Colonic mucosa (tissue), 4 donors: ENCODE measurements around the gene SYNPR. TPM values are rescaled to one million over a fixed set of nuclear protein-coding genes. Genes with fewer than 3 reads are reported as not detected.

Experiments
- DNase-seq: peaks from one replicate; pipeline ENCODE4 v3.0.0-alpha.2; 2020
- H3K27ac ChIP-seq: fragments of 200-600 bp; one replicate; pipeline ENCODE4 v1.8.0; 2021
- H3K27me3 ChIP-seq: fragments of 200-600 bp; one replicate; pipeline ENCODE4 v1.8.0; 2021
- H3K36me3 ChIP-seq: fragments of 200-600 bp; one replicate; pipeline ENCODE4 v1.8.0; 2021
- H3K4me1 ChIP-seq: fragments of 200-600 bp; one replicate; pipeline ENCODE4 v1.8.0; 2021; ENCODE audit warnings: mild to moderate bottlenecking
- H3K4me3 ChIP-seq: fragments of 200-600 bp; one replicate; pipeline ENCODE4 v1.8.0; 2021
- H3K9ac ChIP-seq, 2 donors: one replicate each; pipeline ENCODE4 v1.7.0; 2013; ENCODE audit warnings: control low read depth in 2 of 2, low read depth in 2 of 2, low read length in 2 of 2
- H3K9me3 ChIP-seq: fragments of 200-600 bp; one replicate; pipeline ENCODE4 v1.8.0; 2021
- intact Hi-C: fragments of 100-400 bp; cut with DNase I; formaldehyde crosslinking; loops from one replicate; pipeline ENCODE4 v1.14.1; 2022
- total RNA-seq, 2 donors: library from RNA; stranded (reverse); fragmentation: NEBNext Ultra II Directional in 1 of 2; extraction: Animal tissue kit (Norgen Biotek cat#: 25700) in 1 of 2; gene quantifications; one replicate each; pipeline ENCODE4 v1.2.1, GENCODE V29; 2021
- TF ChIP-seq, protein P1 (sequence below): fragments of 200-600 bp; IDR thresholded peaks from one replicate; pipeline ENCODE4 v1.8.0; 2022; ENCODE audit warnings: antibody characterized with exemption, mild to moderate bottlenecking
- donor health status: healthy.
- donor health status: DM: no; HTN: no; CAD: no.
- donor health status: DM: no; HTN: no; CAD: no.

SYNPR gene
- under 1 TPM in 1 of 2 donors, not detected in 1; 0.17 TPM for total RNA-seq

DNA sequence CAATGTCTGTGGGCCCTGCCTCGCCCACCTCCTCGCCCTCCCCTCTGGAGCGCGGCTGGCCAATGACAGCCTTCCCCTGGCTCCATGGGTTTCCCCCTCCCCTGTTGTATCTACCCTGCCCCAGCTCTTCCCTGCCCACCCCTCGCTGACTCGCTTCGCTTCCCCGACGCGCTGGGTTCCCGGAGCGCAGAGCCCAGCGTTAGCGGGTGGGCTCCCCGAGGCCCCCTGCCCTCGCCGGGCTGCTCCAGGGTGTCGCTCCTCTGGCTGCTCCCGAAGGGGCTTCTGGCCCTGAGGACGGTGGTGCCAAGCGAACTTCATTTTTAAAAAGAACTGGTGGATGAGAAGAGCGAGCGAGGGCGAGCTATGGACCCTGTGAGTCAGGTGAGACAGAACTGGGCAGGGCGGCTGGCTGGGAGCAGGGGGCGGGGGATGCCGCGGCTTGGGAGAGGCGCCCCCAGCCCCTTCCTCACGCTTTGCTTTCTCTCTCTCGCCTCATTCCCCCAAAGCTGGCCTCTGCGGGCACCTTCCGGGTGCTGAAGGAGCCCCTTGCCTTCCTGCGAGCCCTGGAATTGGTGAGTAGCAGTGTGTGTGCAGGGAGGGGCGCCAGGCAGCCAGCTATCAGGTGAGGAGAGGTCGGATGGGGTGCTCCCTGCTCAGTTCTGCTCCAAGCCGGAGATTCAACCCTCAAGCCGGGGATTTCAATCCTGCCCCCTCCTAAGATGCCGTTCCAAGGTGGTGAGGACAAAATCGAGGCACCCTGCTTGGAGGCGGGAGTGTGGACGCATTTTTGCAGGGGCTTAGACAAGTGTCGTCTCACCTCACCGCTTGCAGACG is at the start of gene SYNPR:
SYNPR (plus strand) TSS at position 138 of the 834 bp plus-strand sequence.
- intact Hi-C loops: no loop called here
- Histone ChIP-seq H3K27me3 (peaks cover 12% of the 10 kb centered on the region), H3K4me1 (no peaks in the 10 kb centered on the region), H3K36me3 (no peaks in the 10 kb centered on the region), H3K27ac (no peak within 1 kb of the TSS), H3K9me3 (no peaks in the 10 kb centered on the region), H3K4me3 (no peak within 1 kb of the TSS), H3K9ac (no peak within 1 kb of the TSS)
- no peak for DNase-seq
- TF ChIP-seq, protein P1, sequence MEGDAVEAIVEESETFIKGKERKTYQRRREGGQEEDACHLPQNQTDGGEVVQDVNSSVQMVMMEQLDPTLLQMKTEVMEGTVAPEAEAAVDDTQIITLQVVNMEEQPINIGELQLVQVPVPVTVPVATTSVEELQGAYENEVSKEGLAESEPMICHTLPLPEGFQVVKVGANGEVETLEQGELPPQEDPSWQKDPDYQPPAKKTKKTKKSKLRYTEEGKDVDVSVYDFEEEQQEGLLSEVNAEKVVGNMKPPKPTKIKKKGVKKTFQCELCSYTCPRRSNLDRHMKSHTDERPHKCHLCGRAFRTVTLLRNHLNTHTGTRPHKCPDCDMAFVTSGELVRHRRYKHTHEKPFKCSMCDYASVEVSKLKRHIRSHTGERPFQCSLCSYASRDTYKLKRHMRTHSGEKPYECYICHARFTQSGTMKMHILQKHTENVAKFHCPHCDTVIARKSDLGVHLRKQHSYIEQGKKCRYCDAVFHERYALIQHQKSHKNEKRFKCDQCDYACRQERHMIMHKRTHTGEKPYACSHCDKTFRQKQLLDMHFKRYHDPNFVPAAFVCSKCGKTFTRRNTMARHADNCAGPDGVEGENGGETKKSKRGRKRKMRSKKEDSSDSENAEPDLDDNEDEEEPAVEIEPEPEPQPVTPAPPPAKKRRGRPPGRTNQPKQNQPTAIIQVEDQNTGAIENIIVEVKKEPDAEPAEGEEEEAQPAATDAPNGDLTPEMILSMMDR: no peak

DNA sequence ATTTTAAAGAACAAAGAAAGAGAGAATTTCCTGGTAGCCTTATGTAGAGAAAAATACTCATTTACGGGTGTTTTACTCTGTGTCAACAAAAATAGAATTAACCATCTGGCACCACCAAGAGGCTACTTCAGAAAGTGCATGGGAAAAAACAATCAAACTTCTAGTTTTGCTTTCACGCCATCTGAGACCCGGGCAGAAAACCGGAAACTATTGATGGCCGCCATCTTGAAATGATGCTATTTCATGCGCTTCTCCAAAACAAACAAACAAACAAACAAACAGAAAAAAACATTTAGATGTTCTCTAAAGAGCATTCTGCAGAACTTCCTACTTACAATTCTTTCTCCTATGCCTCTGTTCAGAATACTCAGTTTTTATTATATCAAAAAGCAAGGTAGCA is 49.4 kb upstream of the SYNPR start:
- peak; percentile 35 for DNase-seq
- Histone ChIP-seq H3K27ac (no peak overlapping the region), H3K9ac (no peak overlapping the region), H3K4me3 (no peak overlapping the region), H3K36me3 (no peaks in the 10 kb centered on the region), H3K9me3 (no peaks in the 10 kb centered on the region), H3K4me1 (no peaks in the 10 kb centered on the region), H3K27me3 (no peaks in the 10 kb centered on the region)
- TF ChIP-seq, protein P1: peak; percentile 43
- intact Hi-C loops: no loop called here

DNA sequence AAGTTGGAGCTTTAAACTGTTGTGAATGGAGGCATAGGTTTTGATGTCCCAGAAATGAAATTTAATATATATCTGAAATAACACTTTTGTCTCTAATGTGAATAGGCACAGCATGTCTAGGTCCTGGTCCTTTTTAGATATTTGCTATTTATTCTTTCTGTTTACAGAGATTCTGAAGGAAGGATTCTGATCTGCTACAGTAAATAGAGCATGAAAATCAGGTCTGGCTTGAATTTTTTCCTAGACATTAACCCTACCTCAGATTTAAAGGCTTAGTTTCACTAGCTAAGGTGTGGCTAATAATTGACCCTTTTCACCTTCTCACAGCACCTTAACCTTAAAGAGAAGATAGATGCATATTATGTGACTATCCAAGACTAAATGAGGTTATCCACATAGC is 48.0 kb upstream of the SYNPR start:
- no peaks in the 10 kb centered on the region for H3K27me3 ChIP-seq
- no peaks in the 10 kb centered on the region for H3K9me3 ChIP-seq
- intact Hi-C loops: loop anchor here (5.0 to 10.0 kb wide), 2 partner anchors 565 to 608 kb away; no protein-coding TSS in a partner anchor
- H3K9ac ChIP-seq: no peak overlapping the region
- H3K36me3 ChIP-seq: no peaks in the 10 kb centered on the region
- no peak for DNase-seq
- H3K4me1 ChIP-seq: no peaks in the 10 kb centered on the region
- H3K4me3 ChIP-seq: no peak overlapping the region
- TF ChIP-seq, protein P1: no peak
- H3K27ac ChIP-seq: no peak overlapping the region

DNA sequence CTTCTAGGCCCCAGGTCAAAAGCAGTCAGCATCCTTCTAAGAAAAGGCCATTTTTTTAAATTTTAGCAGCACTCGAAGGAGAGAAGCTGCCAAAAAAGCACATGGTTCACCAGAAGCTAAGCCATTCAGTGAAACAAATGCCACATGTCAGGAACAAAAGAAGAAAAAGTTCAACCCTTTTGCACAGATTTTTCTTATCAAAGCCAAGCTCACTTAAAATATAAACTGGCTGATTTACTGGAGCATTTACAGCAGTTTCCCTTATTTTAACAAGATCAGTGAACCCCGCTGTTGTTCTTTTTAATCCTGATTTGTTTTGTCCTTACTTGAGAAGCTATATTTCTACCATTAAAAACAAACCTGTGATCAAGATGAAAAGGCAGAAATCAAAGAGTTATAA is 46.5 kb upstream of the SYNPR start:
- Histone ChIP-seq H3K9me3 (no peaks in the 10 kb centered on the region), H3K36me3 (no peaks in the 10 kb centered on the region), H3K27ac (no peak overlapping the region), H3K4me1 (no peaks in the 10 kb centered on the region), H3K9ac (no peak overlapping the region), H3K27me3 (no peaks in the 10 kb centered on the region), H3K4me3 (no peak overlapping the region)
- intact Hi-C loops: loop anchor here (5.0 to 10.0 kb wide), 2 partner anchors 567 to 609 kb away; no protein-coding TSS in a partner anchor
- TF ChIP-seq, protein P1: no peak
- no peak for DNase-seq

DNA sequence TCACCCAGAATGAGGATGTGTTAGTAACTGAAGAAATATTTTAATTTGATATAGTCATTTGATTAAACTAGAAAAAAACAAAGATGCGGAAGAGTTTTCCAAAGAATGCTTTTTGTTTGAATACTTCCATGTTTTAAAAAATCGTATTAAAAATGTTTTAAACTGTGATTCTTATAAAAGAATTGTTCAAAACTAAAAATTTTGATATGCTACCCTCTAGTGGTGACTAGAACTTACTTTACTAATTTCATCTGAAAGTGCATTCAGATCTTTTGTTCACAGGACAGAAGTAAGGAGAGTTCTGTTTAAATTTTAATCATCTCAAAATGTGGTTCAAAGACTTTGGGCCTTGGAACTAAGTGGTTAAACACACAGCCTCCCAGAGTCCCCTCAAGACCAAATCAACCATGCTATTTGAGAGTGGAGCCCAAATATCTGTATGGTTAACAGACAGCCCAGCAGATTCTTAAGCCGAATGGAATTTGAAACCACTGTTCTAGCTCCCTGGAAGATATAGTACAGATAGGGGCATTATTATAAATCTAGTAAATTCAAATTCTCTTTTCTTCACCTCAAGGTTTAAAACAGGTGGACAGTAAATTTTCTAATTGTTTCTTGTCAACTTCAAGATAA is 45.2 kb upstream of the SYNPR start:
- Histone ChIP-seq H3K27me3 (no peaks in the 10 kb centered on the region), H3K36me3 (no peaks in the 10 kb centered on the region), H3K4me1 (no peaks in the 10 kb centered on the region), H3K27ac (no peak overlapping the region), H3K9me3 (no peaks in the 10 kb centered on the region), H3K9ac (no peak overlapping the region), H3K4me3 (no peak overlapping the region)
- TF ChIP-seq, protein P1: peak; percentile 27
- intact Hi-C loops: loop anchor here (5.0 to 10.0 kb wide), 2 partner anchors 568 to 611 kb away; no protein-coding TSS in a partner anchor
- DNase-seq: no peak
